ENCODE data around the gene KAZALD1.

Gene KAZALD1

DNA sequence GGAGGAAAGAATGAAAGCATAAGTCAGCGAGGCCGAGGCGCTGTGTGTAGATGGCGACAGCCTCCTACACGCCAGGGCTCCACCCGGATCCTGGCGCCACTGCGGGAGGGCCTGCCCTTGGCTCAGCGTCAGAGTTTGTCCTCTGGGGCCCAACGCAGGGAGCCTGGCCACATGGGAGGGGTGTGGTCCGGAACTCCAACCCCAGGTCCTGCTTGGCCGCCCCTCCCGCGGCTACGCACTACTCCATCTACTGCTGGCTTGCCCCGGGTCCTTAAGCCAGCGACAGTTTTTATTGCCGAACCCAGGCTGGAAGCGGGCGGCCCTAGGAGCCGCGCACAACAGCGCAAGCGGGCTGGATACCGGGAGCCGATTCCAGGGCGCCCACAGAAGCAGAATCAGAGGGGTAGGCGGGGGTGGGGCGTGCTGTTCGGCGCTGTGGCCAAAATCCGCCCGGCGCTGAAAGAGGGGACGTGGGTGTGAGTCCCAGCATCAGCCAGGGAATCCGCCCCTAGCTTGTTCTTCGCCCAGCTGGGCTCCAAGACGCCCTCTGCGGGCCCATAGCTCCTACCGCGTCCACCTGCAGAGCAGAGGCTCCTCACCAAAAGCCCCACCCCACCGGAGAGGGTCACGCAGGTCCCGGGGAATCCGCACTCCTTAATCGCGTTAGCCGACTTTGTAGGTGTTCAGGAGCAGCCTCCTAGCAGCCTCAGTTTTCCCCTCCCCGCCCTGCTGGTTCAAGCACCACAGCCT lies 4.5 kb downstream of the KAZALD1 start:
- peak overlapping the region; percentile 78 for H3K27ac ChIP-seq (ENCODE audit: extremely low read depth, low read depth, low read length)
- H3K4me1 ChIP-seq (ENCODE audit: control insufficient read depth, insufficient read depth, low read length) = peaks cover 22% of the 10 kb centered on the region
- ChIA-PET CTCF (interaction anchor here (0.5 to 6.2 kb wide), 12 partner anchors 9 to 1390 kb away, joined by 3 to 61 read pairs (median 10); no protein-coding TSS in a partner anchor), POLR2A (interaction anchor here (0.6 to 2.1 kb wide), 7 partner anchors 8 to 776 kb away, joined by 3 to 25 read pairs (median 4); no protein-coding TSS in a partner anchor)
- peak overlapping the region; percentile 27 for H3K4me3 ChIP-seq (ENCODE audit: low read depth, low read length)
- H3K9me3 ChIP-seq (ENCODE audit: control insufficient read depth, insufficient read depth, low read depth, low read length) = no peaks in the 10 kb centered on the region
- no peaks in the 10 kb centered on the region for H3K36me3 ChIP-seq (ENCODE audit: control insufficient read depth in 2 of 2, insufficient read depth in 1 of 2, low read length in 2 of 2)
- TF ChIP-seq ZFHX2 (tag by site-specific recombination; conservative IDR thresholded peaks at IDR 0.05) (peak; percentile 97), ZNF501 (tag by site-specific recombination; IDR thresholded peaks at IDR 0.05) (peak; percentile 96), ZIC2 (tag by site-specific recombination; IDR thresholded peaks at IDR 0.05) (peak; percentile 96), ZEB2 (tag by site-specific recombination; IDR thresholded peaks at IDR 0.05) (peak; percentile 89), EGR2 (tag by site-specific recombination; IDR thresholded peaks at IDR 0.05; ENCODE audit: low read depth) (peak; percentile 96), KLF9 (tag by site-specific recombination; IDR thresholded peaks at IDR 0.05; ENCODE audit: low read depth) (peak; percentile 88), ZNF404 (tag by site-specific recombination; IDR thresholded peaks at IDR 0.05) (no peak), TRIM28 (IDR thresholded peaks at IDR 0.05; ENCODE audit: borderline replicate concordance, low read length) (peak; percentile 78), ZNF658 (tag by site-specific recombination; IDR thresholded peaks at IDR 0.05) (no peak), SCRT1 (tag by site-specific recombination; IDR thresholded peaks at IDR 0.05; ENCODE audit: borderline replicate concordance) (no peak), ZNF530 (tag by site-specific recombination; IDR thresholded peaks at IDR 0.05; ENCODE audit: low read depth) (no peak), SETDB1 (IDR thresholded peaks at IDR 0.05; ENCODE audit: insufficient read length, low read length) (no peak), ZFP69B (tag by site-specific recombination; IDR thresholded peaks at IDR 0.05) (peak; percentile 89), MZF1 (tag by site-specific recombination; IDR thresholded peaks at IDR 0.05; ENCODE audit: borderline replicate concordance) (0 out of 2 replicates have a peak, but pooled peaks have one; percentile 26), ZNF184 (tag by site-specific recombination; IDR thresholded peaks at IDR 0.05) (no peak), ZNF629 (tag by site-specific recombination; IDR thresholded peaks at IDR 0.05) (peak; percentile 73), ZFP3 (tag by site-specific recombination; IDR thresholded peaks at IDR 0.05; ENCODE audit: low read depth) (no peak), ZBTB7A (tag by site-specific recombination; IDR thresholded peaks at IDR 0.05; ENCODE audit: low read depth) (0 out of 2 replicates have a peak, but pooled peaks have one; percentile 42), ZBTB8A (tag by site-specific recombination; IDR thresholded peaks at IDR 0.05) (peak; percentile 98), BCL11A (tag by site-specific recombination; IDR thresholded peaks at IDR 0.05; ENCODE audit: low read depth) (peak; percentile 57; the same call in 1 of the 2 replicates), ZNF311 (tag by site-specific recombination; IDR thresholded peaks at IDR 0.05; ENCODE audit: borderline replicate concordance) (no peak), SP3 (tag by site-specific recombination; IDR thresholded peaks at IDR 0.05) (peak; percentile 78), ZNF214 (tag by site-specific recombination; IDR thresholded peaks at IDR 0.05; ENCODE audit: borderline replicate concordance) (no peak), ZNF391 (tag by site-specific recombination; IDR thresholded peaks at IDR 0.05; ENCODE audit: borderline replicate concordance, low read depth) (no peak), ZBTB21 (tag by site-specific recombination; IDR thresholded peaks at IDR 0.05) (0 out of 2 replicates have a peak, but pooled peaks have one; percentile 28)
- TF ChIP-seq, protein P1, sequence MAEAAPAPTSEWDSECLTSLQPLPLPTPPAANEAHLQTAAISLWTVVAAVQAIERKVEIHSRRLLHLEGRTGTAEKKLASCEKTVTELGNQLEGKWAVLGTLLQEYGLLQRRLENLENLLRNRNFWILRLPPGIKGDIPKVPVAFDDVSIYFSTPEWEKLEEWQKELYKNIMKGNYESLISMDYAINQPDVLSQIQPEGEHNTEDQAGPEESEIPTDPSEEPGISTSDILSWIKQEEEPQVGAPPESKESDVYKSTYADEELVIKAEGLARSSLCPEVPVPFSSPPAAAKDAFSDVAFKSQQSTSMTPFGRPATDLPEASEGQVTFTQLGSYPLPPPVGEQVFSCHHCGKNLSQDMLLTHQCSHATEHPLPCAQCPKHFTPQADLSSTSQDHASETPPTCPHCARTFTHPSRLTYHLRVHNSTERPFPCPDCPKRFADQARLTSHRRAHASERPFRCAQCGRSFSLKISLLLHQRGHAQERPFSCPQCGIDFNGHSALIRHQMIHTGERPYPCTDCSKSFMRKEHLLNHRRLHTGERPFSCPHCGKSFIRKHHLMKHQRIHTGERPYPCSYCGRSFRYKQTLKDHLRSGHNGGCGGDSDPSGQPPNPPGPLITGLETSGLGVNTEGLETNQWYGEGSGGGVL (tag by site-specific recombination; IDR thresholded peaks at IDR 0.05) = no peak; the same call in 1 of the 2 replicates
- TF ChIP-seq, protein P2, sequence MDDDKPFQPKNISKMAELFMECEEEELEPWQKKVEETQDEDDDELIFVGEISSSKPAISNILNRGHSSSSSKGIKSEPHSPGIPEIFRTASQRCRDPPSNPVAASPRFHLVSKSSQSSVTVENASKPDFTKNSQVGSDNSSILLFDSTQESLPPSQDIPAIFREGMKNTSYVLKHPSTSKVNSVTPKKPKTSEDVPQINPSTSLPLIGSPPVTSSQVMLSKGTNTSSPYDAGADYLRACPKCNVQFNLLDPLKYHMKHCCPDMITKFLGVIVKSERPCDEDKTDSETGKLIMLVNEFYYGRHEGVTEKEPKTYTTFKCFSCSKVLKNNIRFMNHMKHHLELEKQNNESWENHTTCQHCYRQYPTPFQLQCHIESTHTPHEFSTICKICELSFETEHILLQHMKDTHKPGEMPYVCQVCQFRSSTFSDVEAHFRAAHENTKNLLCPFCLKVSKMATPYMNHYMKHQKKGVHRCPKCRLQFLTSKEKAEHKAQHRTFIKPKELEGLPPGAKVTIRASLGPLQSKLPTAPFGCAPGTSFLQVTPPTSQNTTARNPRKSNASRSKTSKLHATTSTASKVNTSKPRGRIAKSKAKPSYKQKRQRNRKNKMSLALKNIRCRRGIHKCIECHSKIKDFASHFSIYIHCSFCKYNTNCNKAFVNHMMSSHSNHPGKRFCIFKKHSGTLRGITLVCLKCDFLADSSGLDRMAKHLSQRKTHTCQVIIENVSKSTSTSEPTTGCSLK (tag by site-specific recombination; IDR thresholded peaks at IDR 0.05) = no peak
- TF ChIP-seq, protein P3, sequence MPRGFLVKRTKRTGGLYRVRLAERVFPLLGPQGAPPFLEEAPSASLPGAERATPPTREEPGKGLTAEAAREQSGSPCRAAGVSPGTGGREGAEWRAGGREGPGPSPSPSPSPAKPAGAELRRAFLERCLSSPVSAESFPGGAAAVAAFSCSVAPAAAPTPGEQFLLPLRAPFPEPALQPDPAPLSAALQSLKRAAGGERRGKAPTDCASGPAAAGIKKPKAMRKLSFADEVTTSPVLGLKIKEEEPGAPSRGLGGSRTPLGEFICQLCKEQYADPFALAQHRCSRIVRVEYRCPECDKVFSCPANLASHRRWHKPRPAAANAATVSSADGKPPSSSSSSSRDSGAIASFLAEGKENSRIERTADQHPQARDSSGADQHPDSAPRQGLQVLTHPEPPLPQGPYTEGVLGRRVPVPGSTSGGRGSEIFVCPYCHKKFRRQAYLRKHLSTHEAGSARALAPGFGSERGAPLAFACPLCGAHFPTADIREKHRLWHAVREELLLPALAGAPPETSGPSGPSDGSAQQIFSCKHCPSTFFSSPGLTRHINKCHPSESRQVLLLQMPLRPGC (tag by site-specific recombination; IDR thresholded peaks at IDR 0.05) = peak; percentile 25; the same call in 1 of the 2 replicates
- TF ChIP-seq, protein P4, sequence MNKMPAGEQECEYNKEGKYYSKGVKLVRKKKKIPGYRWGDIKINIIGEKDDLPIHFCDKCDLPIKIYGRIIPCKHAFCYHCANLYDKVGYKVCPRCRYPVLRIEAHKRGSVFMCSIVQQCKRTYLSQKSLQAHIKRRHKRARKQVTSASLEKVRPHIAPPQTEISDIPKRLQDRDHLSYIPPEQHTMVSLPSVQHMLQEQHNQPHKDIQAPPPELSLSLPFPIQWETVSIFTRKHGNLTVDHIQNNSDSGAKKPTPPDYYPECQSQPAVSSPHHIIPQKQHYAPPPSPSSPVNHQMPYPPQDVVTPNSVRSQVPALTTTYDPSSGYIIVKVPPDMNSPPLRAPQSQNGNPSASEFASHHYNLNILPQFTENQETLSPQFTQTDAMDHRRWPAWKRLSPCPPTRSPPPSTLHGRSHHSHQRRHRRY (tag by site-specific recombination; IDR thresholded peaks at IDR 0.05) = no peak
- TF ChIP-seq, protein P5, sequence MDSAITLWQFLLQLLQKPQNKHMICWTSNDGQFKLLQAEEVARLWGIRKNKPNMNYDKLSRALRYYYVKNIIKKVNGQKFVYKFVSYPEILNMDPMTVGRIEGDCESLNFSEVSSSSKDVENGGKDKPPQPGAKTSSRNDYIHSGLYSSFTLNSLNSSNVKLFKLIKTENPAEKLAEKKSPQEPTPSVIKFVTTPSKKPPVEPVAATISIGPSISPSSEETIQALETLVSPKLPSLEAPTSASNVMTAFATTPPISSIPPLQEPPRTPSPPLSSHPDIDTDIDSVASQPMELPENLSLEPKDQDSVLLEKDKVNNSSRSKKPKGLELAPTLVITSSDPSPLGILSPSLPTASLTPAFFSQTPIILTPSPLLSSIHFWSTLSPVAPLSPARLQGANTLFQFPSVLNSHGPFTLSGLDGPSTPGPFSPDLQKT (IDR thresholded peaks at IDR 0.05; ENCODE audit: borderline replicate concordance, low read depth, low read length) = no peak

All from HEK293 (cell line).